Ascending aorta (tissue), 2 donors: ENCODE data around the gene CERS3. TPM values are rescaled to one million over a fixed set of nuclear protein-coding genes. Genes with fewer than 3 reads are reported as not detected.

ENCODE experiments used
- DNase-seq, 2 donors: peaks; one replicate each; pipeline ENCODE4 v3.0.0-alpha.2; 2019; ENCODE audit warnings: low spot score in 2 of 2
- H3K27ac ChIP-seq, 2 donors: fragments of 200-600 bp; sonication (generic); one replicate each; pipeline ENCODE4 v1.5.1; 2016 to 2017; ENCODE audit warnings: mild to moderate bottlenecking in 1 of 2
- H3K27me3 ChIP-seq: fragments of 200-600 bp; sonication (generic); one replicate; pipeline ENCODE4 v1.5.1; 2017
- H3K36me3 ChIP-seq, 2 donors: fragments of 200-600 bp; sonication (generic); one replicate each; pipeline ENCODE4 v1.5.1; 2016
- H3K4me1 ChIP-seq, 2 donors: fragments of 200-600 bp; sonication (generic); one replicate each; pipeline ENCODE4 v1.5.1; 2016 to 2017; ENCODE audit warnings: mild to moderate bottlenecking in 1 of 2
- H3K4me3 ChIP-seq, 2 donors: fragments of 200-600 bp; sonication (generic); one replicate each; pipeline ENCODE4 v1.5.1; 2016 to 2017; ENCODE audit warnings: mild to moderate bottlenecking in 1 of 2
- H3K9me3 ChIP-seq, 2 donors: fragments of 200-600 bp; sonication (generic); one replicate each; pipeline ENCODE4 v1.5.1; 2016
- CTCF ChIP-seq, 3 experiments: fragments of 200-600 bp in 2 of 3; fragments of 450-650 bp in 1 of 3; sonication (generic) in 2 of 3; IDR thresholded peaks; one replicate each; pipeline ENCODE4 v1.5.1; 2016 to 2019; ENCODE audit warnings: antibody characterized with exemption in 3 of 3, mild to moderate bottlenecking in 1 of 3, moderate library complexity in 1 of 3
- intact Hi-C: fragments of 100-400 bp; cut with DNase I; formaldehyde crosslinking; loops from one replicate; pipeline ENCODE4 v1.15.1; 2023
- total RNA-seq: library from RNA; depleted of rRNA; stranded (reverse); fragments of >200 nt; gene quantifications from one replicate; pipeline ENCODE4 v1.1.0, GENCODE V29; 2016

The CERS3 gene
- total RNA-seq: not detected

GRCh38 chr15:100528833-100529428 lies at the start of gene CERS3:
Gene CERS3, minus strand, starts transcription at chr15:100528950. Its CDS starts 27,101 bp downstream, at chr15:100501849.
- intact Hi-C loops: no loop called here
- Histone ChIP-seq H3K27ac (no peak within 1 kb of the TSS), H3K9me3 (no peaks in the 10 kb centered on the region), H3K27me3 (no peaks in the 10 kb centered on the region), H3K4me1 (peaks cover 0 to 10% of the 10 kb centered on the region in 2 donors), H3K4me3 (no peak within 1 kb of the TSS), H3K36me3 (no peaks in the 10 kb centered on the region)
- DNase-seq: no peak
- TF ChIP-seq CTCF (IDR thresholded peaks at IDR 0.05): no peak

DNA sequence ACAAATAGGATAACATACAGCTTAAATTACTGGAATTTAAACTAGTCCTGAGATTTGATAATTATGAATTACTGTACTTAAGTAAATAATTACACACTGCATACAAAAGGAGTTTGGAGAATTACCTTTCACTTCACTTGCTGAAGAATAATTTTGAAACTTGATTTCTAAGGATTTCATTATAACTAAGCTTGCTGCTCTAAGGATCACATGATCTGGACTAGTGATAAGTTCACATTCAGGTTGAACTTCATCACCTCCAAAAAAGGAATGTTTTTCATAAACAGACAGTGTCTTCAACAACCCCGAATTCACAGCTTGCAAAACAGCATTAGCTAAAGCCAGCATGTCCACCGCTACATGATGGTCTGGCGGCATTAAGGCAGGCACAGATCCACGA lies 44.8 kb upstream of the CERS3 start:
- intact Hi-C loops: loop anchor here (5.0 kb wide), 1 partner anchor 646 kb away; no protein-coding TSS in a partner anchor
- no peak for TF ChIP-seq CTCF (IDR thresholded peaks at IDR 0.05)
- H3K27ac ChIP-seq: no peak overlapping the region
- H3K9me3 ChIP-seq: no peaks in the 10 kb centered on the region
- H3K4me1 ChIP-seq: no peaks in the 10 kb centered on the region
- H3K27me3 ChIP-seq: no peaks in the 10 kb centered on the region
- no peak overlapping the region for H3K4me3 ChIP-seq
- peaks cover 13 to 20% of the 10 kb centered on the region in 2 donors for H3K36me3 ChIP-seq
- no peak for DNase-seq

GRCh38 chr15:100572362-100572983 lies 43.7 kb upstream of the CERS3 start:
- Histone ChIP-seq H3K4me1 (no peaks in the 10 kb centered on the region), H3K27ac (no peak overlapping the region), H3K4me3 (no peak overlapping the region), H3K27me3 (no peaks in the 10 kb centered on the region), H3K9me3 (no peaks in the 10 kb centered on the region), H3K36me3 (peaks cover 13 to 24% of the 10 kb centered on the region in 2 donors)
- TF ChIP-seq CTCF (IDR thresholded peaks at IDR 0.05): peak; percentile 36 to 52 (median 49)
- no peak for DNase-seq
- intact Hi-C loops: loop anchor here (1.0 to 5.0 kb wide), 2 partner anchors 222 to 645 kb away; no protein-coding TSS in a partner anchor

DNA sequence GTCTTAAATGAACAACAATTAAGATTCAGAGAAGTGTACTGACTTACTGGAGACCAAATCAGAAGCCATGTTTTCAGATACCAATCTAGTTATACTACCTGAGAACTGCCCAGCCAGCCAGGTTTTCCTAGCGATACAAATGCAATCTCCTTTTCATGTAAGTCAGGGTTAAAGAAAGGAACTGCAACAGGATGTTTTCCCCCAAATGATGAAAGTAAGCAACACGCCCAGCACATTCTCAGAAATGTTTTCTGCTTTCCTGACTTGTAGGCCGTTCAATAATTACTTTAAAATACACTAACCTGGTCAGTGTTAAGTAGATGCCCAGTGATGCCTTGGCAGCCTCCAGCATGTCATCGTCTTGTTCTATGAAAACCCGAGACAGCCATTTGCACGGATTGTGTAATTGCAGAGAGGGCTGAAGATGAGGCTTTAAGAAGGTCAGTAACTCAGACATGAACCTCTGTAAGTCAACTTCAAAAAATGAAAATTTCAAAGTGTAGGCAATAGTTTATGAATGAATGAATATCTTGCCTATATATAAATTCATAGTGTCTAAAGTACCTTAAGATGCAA lies 42.9 kb upstream of the CERS3 start:
- intact Hi-C loops: loop anchor here (1.0 to 5.0 kb wide), 2 partner anchors 221 to 644 kb away; no protein-coding TSS in a partner anchor
- peaks cover 13 to 24% of the 10 kb centered on the region in 2 donors for H3K36me3 ChIP-seq
- H3K27ac ChIP-seq: no peak overlapping the region
- no peaks in the 10 kb centered on the region for H3K27me3 ChIP-seq
- H3K4me3 ChIP-seq: no peak overlapping the region
- no peaks in the 10 kb centered on the region for H3K4me1 ChIP-seq
- DNase-seq: no peak
- no peak for TF ChIP-seq CTCF (IDR thresholded peaks at IDR 0.05)
- H3K9me3 ChIP-seq: no peaks in the 10 kb centered on the region

DNA sequence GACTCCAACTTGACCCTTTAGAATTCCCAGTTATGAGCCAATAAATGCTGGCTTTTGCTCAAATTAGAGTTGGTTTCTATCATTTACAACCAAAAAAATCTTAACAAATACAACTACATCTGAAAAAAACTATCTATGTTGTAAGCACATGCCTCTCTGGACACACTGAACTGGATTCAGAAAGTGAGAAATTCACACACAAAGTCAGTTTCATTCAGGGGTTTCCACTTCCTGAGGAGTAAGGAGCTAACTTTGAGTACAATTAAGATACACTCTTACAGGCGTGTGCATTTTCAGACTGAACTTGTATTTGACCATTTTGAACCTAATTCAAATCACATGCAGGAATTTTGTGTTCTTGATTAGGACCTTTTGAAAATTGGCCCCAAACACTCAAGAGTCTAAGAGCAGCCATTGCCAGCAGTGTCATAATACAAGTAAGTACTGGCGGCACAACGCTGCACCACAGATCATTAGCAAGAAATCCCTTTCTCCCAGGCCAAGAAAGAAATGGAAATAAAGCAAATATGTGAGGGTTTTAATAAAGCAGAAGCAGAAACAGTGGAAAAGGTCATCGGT lies 42.1 kb upstream of the CERS3 start:
- Histone ChIP-seq H3K27ac (no peak overlapping the region), H3K9me3 (no peaks in the 10 kb centered on the region), H3K36me3 (peaks cover 13 to 24% of the 10 kb centered on the region in 2 donors), H3K4me1 (no peaks in the 10 kb centered on the region), H3K27me3 (no peaks in the 10 kb centered on the region), H3K4me3 (no peak overlapping the region)
- intact Hi-C loops: loop anchor here (5.0 kb wide), 1 partner anchor 644 kb away; no protein-coding TSS in a partner anchor
- no peak for DNase-seq
- TF ChIP-seq CTCF (IDR thresholded peaks at IDR 0.05): no peak
